Measurements from ENCODE around the gene SGSM2.

Gene SGSM2

GRCh38 chr17:2366747-2367494, 29.6 kb downstream of the SGSM2 start:
- TF ChIP-seq CTCF (IDR thresholded peaks at IDR 0.05; ENCODE audit: low read depth, low read length, poor library complexity, severe bottlenecking) = no peak
- TF ChIP-seq EZH2phosphoT487 (IDR thresholded peaks at IDR 0.05; ENCODE audit: borderline replicate concordance, low read length) = no peak
- Histone ChIP-seq H3K4me1 (ENCODE audit: control insufficient read depth, low read length) (no peaks in the 10 kb centered on the region), H3K27me3 (ENCODE audit: control insufficient read depth, low read length) (no peaks in the 10 kb centered on the region), H4K20me1 (ENCODE audit: control insufficient read depth, insufficient read depth, low read depth, low read length) (no peaks in the 10 kb centered on the region), H3K9me3 (ENCODE audit: control insufficient read depth, insufficient read depth, low read length) (no peaks in the 10 kb centered on the region), H3K79me2 (ENCODE audit: control insufficient read depth, low read length) (no peaks in the 10 kb centered on the region), H3K27ac (ENCODE audit: low read depth, low read length) (no peak overlapping the region), H3K4me3 (ENCODE audit: low read length) (no peak overlapping the region), H3K36me3 (ENCODE audit: control insufficient read depth, low read length) (no peaks in the 10 kb centered on the region), H3F3A (ENCODE audit: control insufficient read depth, insufficient read depth) (no peaks in the 10 kb centered on the region), H3K9me2 (replicated peaks; ENCODE audit: control insufficient read depth, low read length) (no peaks in the 10 kb centered on the region), H3K4me2 (ENCODE audit: low read length) (no peak overlapping the region)

- no peaks in the 10 kb centered on the region for H3K79me2 ChIP-seq (ENCODE audit: control insufficient read depth, low read length)
- H3K4me2 ChIP-seq (ENCODE audit: low read length) = no peak overlapping the region
- no peaks in the 10 kb centered on the region for H3K9me3 ChIP-seq (ENCODE audit: control insufficient read depth, insufficient read depth, low read length)
- H4K20me1 ChIP-seq (ENCODE audit: control insufficient read depth, insufficient read depth, low read depth, low read length) = no peaks in the 10 kb centered on the region
- H3K4me3 ChIP-seq (ENCODE audit: low read length) = no peak overlapping the region
- no peaks in the 10 kb centered on the region for H3K36me3 ChIP-seq (ENCODE audit: control insufficient read depth, low read length)
- no peaks in the 10 kb centered on the region for H3K27me3 ChIP-seq (ENCODE audit: control insufficient read depth, low read length)
- no peaks in the 10 kb centered on the region for H3K4me1 ChIP-seq (ENCODE audit: control insufficient read depth, low read length)
- no peaks in the 10 kb centered on the region for H3K9me2 ChIP-seq (replicated peaks; ENCODE audit: control insufficient read depth, low read length)
- H3K27ac ChIP-seq (ENCODE audit: low read depth, low read length) = no peak overlapping the region
- TF ChIP-seq CTCF (IDR thresholded peaks at IDR 0.05; ENCODE audit: low read depth, low read length, poor library complexity, severe bottlenecking) (no peak), EZH2phosphoT487 (IDR thresholded peaks at IDR 0.05; ENCODE audit: borderline replicate concordance, low read length) (no peak)
- H3F3A ChIP-seq (ENCODE audit: control insufficient read depth, insufficient read depth) = no peaks in the 10 kb centered on the region
Measured at GRCh38 chr17:2368359-2368758, 31.1 kb downstream of the SGSM2 start.

- Histone ChIP-seq H3K36me3 (ENCODE audit: control insufficient read depth, low read length) (no peaks in the 10 kb centered on the region), H3K4me2 (ENCODE audit: low read length) (no peak overlapping the region), H3K27me3 (ENCODE audit: control insufficient read depth, low read length) (no peaks in the 10 kb centered on the region), H3K27ac (ENCODE audit: low read depth, low read length) (no peak overlapping the region), H3K79me2 (ENCODE audit: control insufficient read depth, low read length) (no peaks in the 10 kb centered on the region), H3K4me3 (ENCODE audit: low read length) (no peak overlapping the region), H3F3A (ENCODE audit: control insufficient read depth, insufficient read depth) (no peaks in the 10 kb centered on the region), H3K9me2 (replicated peaks; ENCODE audit: control insufficient read depth, low read length) (no peaks in the 10 kb centered on the region), H4K20me1 (ENCODE audit: control insufficient read depth, insufficient read depth, low read depth, low read length) (no peaks in the 10 kb centered on the region), H3K9me3 (ENCODE audit: control insufficient read depth, insufficient read depth, low read length) (no peaks in the 10 kb centered on the region), H3K4me1 (ENCODE audit: control insufficient read depth, low read length) (no peaks in the 10 kb centered on the region)
- TF ChIP-seq EZH2phosphoT487 (IDR thresholded peaks at IDR 0.05; ENCODE audit: borderline replicate concordance, low read length) (no peak), CTCF (IDR thresholded peaks at IDR 0.05; ENCODE audit: low read depth, low read length, poor library complexity, severe bottlenecking) (no peak)
Measured at GRCh38 chr17:2369039-2369438, 31.7 kb downstream of the SGSM2 start.
